Measurements from ENCODE around the gene MYOF.

- TF ChIP-seq POLR2AphosphoS5 (IDR thresholded peaks at IDR 0.05; ENCODE audit: low read depth, low read length) (no peak), POLR2A (IDR thresholded peaks at IDR 0.05; ENCODE audit: low read depth, low read length) (no peak)
These were observed 20.9 kb upstream of the MYOF start for GRCh38 chr10:93503075-93503474.
